ENCODE data around the gene TTC39B.
A peak's percentile ranks its signal among the peaks of the same experiment; 100 is the strongest.

Gene TTC39B

DNA sequence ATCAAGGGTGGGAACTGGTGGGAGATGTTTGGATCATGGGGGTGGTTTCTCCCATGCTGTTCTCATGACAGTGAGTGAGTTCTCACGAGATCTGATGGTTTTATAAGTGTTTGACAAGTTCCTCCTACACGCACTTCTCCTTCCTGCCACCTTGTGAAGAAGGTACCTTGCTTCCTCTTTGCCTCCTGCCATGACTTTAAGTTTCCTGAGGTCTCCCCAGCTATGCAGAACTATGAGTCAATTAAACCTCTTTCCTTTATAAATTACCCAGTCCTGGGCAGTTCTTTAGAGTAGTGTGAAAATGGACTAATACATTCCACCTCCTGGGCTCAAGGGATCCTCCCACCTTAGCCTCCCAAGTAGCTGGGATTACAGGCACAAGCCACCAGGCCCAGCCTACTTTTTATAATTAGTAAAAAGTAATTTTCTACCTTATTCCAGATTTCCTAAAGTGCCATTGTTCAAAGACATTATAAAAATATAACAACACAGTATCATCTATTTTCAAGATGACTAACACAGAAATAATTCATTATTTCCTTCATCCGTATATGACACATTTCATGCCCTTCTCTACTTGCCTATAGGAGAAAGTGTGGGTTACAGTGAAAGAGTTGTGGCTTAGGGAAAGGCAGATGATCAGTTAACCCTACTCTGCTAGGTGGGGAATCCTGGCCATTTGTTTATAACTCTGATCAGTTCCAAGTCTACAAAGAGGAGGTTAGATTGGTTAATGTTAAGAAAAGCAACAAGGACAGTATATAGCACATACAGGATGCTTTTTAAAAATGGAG is 99.9 kb downstream of the TTC39B start:
- peak; percentile 51 for DNase-seq
- in situ Hi-C loops (cut with MboI; ENCODE audit: low pct_unique_long_range_greater_than_20kb, low sequenced_read_pairs) = no loop called here

DNA sequence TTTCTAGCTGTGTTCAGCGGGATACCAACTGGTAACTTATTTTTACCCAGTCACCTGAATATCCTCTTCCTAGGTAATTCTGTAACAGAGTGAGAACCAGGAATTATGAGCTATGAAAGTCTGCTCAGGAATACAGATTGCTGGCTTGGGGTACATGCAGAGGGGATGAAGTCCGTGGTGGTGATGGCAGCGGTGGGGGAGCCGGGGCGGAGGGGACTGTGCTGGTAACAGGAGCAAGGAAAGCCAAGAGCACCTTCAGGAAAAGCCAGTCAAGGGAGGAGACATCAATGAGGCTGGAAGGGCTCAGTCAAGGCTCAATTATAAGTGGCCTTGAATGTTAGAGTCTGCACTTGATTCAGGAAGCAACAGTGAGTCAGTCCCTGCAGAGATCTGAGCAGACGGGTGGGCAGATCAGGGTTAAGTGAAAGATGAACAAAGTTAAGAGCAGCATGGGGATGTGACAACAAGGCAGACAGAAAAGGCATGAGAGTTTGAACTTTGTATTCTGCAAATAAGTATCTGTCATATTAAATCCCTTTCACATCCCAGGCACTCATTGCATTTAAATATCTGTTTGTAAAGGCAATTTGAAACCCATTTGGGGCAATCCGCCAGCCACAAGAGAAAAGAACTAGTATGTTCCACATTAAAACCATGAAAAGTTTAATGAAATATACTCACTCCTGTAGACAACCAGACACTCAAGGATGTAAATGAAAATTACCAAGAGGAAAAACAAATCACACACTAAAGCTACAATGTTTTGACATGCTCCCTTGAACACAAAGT is 101.2 kb downstream of the TTC39B start:
- in situ Hi-C loops (cut with MboI; ENCODE audit: low pct_unique_long_range_greater_than_20kb, low sequenced_read_pairs) = no loop called here
- DNase-seq = no peak

GRCh38 chr9:15203581-15203980 is 103.4 kb downstream of the TTC39B start:
- in situ Hi-C loops (cut with MboI; ENCODE audit: low pct_unique_long_range_greater_than_20kb, low sequenced_read_pairs) = no loop called here

DNA sequence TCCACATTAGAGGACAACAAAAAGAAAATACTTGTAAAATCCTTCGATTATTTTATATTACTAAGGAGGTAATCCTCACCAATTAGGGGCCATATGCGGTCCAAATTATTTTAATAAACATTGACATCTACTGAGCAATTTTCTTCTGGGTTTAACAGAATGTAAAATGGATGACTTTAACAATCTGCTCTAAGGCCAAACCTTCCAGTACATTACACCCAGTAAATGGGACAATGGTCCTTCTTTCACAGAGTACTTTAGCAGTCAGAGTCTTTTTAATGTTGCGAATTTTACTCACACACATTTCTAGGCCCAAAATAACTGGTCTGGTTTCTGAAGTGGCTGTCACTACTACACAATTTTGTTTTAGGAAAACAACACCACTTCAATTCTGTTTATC is 106.9 kb downstream of the TTC39B start:
- DNase-seq = no peak
- in situ Hi-C loops (cut with MboI; ENCODE audit: low pct_unique_long_range_greater_than_20kb, low sequenced_read_pairs) = no loop called here

More at GRCh38 chr9:15203581-15203980, 103.4 kb downstream of the TTC39B start:
- DNase-seq = no peak

GRCh38 chr9:15192856-15193255 is 114.2 kb downstream of the TTC39B start:
- no peak for DNase-seq
- in situ Hi-C loops (cut with MboI; ENCODE audit: low pct_unique_long_range_greater_than_20kb, low sequenced_read_pairs) = no loop called here

GRCh38 chr9:15191378-15191777 is 115.6 kb downstream of the TTC39B start:
- no peak for DNase-seq
- in situ Hi-C loops (cut with MboI; ENCODE audit: low pct_unique_long_range_greater_than_20kb, low sequenced_read_pairs) = no loop called here

DNA sequence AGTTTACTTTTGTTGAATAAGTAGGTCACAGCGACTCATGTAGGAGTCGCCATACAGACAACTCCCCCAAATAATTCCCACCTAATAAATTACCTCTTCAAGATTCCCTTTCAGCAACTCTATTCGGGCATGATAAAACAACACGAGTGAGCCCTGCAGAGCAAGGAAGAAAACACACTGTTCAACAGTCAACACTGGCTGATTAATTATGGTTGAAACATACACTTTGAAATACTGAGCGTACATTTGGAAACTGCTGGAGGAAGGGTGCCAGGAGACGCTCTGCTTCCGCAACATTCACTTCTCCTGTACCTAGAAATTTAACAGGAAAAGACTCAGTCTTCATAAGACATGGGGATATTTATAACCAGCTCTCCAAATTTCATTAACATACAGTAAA is 117.5 kb downstream of the TTC39B start:
- no peak for DNase-seq
- in situ Hi-C loops (cut with MboI; ENCODE audit: low pct_unique_long_range_greater_than_20kb, low sequenced_read_pairs) = no loop called here

DNA sequence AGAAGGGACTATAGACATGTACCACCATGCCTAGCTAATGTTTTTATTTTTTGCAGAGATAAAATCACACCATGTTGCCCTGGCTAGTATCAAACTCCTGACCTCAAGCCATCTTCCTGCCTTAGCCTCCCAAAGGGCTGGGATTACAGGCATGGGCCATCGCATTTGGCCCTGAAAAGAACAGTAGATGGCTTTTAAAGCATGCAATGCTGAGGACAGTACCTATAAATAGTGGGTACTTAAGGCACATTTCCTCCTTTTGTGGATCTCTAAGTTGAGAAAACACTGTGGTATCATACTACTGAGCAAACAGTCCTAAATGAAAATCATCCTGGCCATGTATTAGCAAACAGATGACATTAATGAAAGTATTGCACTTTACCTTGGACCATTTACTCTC is 119.4 kb downstream of the TTC39B start:
- no peak for DNase-seq
- in situ Hi-C loops (cut with MboI; ENCODE audit: low pct_unique_long_range_greater_than_20kb, low sequenced_read_pairs) = no loop called here

DNA sequence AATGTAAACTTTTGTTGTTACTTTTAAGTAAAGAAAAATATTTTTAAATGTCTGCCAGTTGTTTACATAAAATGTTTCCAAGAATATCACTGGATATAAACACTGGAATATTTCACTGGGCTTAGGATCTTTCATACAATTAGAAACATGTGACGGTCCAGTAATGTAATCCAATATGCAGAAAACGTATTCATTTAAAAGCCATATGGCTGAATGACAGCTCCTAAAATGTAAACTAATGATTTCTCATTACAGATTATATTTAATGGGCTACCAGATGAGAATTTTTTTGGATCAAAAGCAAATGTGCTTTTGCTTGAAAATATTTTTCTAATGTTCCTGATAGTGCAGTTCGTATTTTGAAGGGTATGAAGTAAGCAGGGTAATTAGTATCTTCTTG is 124.3 kb downstream of the TTC39B start:
- in situ Hi-C loops (cut with MboI; ENCODE audit: low pct_unique_long_range_greater_than_20kb, low sequenced_read_pairs) = no loop called here
- DNase-seq = no peak

DNA sequence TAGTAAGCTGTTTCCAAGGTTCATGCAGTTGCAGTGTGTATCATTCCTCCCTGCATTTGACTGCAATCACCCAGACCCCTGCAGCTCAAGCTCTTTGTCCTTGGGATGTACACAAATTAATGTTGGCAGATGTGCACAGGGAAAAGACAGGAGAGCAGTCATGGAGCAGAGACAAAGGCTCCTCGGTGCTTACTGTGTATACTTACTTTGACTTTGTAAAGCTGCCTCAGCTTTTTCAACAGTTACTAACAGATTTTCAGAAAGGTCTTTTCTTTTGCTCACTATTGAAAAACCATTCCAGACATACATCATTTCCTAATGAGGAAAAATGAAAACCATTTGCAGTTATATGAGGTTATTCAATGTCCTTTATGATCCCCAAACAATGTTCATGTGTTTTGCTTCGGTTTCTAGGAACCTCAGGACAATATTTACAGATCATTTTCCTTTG is 124.9 kb downstream of the TTC39B start:
- DNase-seq = no peak
- in situ Hi-C loops (cut with MboI; ENCODE audit: low pct_unique_long_range_greater_than_20kb, low sequenced_read_pairs) = no loop called here

DNA sequence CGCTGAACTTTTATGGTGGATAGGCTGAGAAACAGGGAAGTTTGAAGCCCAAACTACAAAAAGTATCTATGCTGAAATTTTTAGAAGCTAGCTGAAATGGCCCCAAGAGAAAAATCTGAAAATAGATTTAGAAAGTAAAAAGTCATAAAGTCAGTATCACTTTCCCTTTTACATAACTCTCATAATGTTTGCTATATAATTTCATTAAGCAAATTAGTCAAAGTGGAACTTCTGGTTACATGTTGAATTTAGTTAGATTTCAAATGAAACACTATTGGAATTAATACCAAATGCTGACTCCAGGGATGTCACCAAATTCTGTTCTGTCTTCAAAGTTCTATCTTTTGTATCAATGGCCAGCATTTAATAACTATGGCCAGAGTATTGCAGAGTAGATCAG is 126.9 kb downstream of the TTC39B start:
- in situ Hi-C loops (cut with MboI; ENCODE audit: low pct_unique_long_range_greater_than_20kb, low sequenced_read_pairs) = no loop called here
- no peak for DNase-seq

DNA sequence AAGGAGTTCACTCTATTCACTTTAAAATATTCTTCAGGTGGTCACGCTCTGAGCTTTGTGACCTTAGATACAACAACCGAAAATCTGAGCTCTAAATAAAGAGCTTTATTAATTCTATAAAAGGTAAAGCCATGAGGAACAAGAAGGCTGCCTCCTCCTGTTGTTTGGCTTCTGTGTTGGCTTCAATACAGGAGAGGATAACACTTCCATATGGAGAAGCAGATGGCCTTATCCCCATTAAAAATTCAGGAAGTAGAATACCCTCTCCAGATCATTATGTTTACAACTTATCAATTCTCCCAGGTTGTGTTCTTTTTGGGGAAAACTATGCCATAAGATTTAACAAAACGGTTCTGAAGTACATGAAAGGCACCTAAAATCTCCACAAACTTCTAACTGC is 128.4 kb downstream of the TTC39B start:
- DNase-seq = no peak
- in situ Hi-C loops (cut with MboI; ENCODE audit: low pct_unique_long_range_greater_than_20kb, low sequenced_read_pairs) = no loop called here

GRCh38 chr9:15176836-15177235 is 130.2 kb downstream of the TTC39B start:
- no peak for DNase-seq
- in situ Hi-C loops (cut with MboI; ENCODE audit: low pct_unique_long_range_greater_than_20kb, low sequenced_read_pairs) = no loop called here

- DNase-seq = no peak
- in situ Hi-C loops (cut with MboI; ENCODE audit: low pct_unique_long_range_greater_than_20kb, low sequenced_read_pairs) = no loop called here
Observed at GRCh38 chr9:15163931-15164330, 143.1 kb downstream of the TTC39B start.

DNA sequence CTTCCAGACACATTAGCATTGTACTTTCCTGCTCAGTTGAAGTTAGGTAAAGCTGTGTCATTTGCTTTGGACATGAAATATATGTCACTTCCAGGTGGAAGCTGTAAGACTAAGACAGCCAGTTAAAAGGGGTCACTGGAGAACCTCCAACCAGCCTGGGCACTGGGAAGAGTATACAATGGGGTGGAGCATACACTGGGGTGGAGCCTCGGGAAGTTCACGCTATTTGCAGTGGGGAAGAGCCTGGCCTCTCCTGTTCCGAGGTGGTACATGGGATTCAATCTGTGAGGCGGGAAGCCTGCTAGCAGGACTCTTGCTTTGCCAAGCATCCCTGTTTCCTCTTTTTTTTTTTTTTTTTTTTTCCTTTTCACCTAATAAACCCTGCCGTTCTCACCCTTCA is 145.3 kb downstream of the TTC39B start:
- in situ Hi-C loops (cut with MboI; ENCODE audit: low pct_unique_long_range_greater_than_20kb, low sequenced_read_pairs) = no loop called here
- DNase-seq = no peak

- in situ Hi-C loops (cut with MboI; ENCODE audit: low pct_unique_long_range_greater_than_20kb, low sequenced_read_pairs) = no loop called here
- no peak for DNase-seq
Observed at GRCh38 chr9:15160673-15161072, 146.3 kb downstream of the TTC39B start.

DNA sequence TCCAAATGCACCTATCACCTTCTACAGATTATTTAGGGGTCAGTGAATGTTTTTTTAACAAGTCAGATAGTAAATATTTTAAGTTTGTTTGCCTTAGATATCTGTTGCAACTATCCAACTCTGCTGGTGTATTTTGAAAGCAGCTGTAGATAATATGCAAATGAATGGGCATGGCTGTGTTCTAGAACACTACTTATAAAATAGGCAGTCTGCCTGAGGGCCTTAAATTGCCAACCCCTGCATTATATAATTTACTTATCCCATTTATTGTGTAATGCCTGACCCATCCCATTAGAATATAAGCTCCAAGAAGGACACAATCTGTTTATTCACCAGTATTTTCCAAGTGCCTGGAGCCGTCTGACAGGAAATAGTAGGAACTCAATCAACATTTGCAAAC is 149.0 kb downstream of the TTC39B start:
- in situ Hi-C loops (cut with MboI; ENCODE audit: low pct_unique_long_range_greater_than_20kb, low sequenced_read_pairs) = no loop called here

GRCh38 chr9:15157381-15157780 is 149.6 kb downstream of the TTC39B start:
- no peak for DNase-seq
- in situ Hi-C loops (cut with MboI; ENCODE audit: low pct_unique_long_range_greater_than_20kb, low sequenced_read_pairs) = no loop called here

More for the DNA sequence above, 149.0 kb downstream of the TTC39B start:
- no peak for DNase-seq

DNA sequence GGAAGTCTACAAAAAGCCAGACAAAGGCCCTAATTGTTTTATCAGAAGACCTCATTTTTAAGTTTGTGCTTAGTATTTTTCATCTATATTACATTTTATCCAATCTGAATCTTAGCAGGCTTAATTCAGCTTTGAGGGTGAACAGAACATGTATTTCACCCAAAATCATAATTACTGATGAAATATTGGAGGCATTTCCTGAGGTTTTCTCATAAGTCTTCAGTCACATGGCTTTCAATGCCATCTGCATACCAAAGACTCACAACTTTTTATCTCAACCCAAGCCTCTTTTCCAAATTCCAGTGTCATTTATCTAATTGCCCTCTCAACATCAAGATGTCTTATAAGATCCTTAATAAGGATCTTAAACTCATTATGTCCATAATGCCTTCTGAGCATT is 150.8 kb downstream of the TTC39B start:
- no peak for DNase-seq
- in situ Hi-C loops (cut with MboI; ENCODE audit: low pct_unique_long_range_greater_than_20kb, low sequenced_read_pairs) = no loop called here

DNA sequence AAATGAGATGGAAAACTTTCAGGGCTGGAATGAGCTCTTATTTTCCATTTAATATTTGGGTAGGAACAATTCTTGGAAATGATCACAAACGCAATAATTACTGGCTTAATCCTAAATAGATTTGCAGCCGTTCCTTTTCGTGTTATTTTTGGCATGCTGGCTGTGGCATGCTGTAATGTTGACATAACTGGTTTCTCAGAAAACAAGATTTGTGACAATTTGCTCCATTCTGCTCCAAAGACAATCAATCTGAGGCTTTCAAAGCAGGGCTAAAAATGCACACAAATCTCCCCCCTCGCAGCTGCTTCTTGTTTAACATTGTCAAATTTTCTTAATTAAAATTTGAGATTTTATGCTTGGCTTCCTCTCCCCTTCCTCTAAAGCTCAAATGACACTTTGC is 151.2 kb downstream of the TTC39B start:
- DNase-seq = no peak
- in situ Hi-C loops (cut with MboI; ENCODE audit: low pct_unique_long_range_greater_than_20kb, low sequenced_read_pairs) = no loop called here
